ENCODE results near the gene CPLX4.

The CPLX4 gene, protein sequence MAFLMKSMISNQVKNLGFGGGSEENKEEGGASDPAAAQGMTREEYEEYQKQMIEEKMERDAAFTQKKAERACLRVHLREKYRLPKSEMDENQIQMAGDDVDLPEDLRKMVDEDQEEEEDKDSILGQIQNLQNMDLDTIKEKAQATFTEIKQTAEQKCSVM

DNA sequence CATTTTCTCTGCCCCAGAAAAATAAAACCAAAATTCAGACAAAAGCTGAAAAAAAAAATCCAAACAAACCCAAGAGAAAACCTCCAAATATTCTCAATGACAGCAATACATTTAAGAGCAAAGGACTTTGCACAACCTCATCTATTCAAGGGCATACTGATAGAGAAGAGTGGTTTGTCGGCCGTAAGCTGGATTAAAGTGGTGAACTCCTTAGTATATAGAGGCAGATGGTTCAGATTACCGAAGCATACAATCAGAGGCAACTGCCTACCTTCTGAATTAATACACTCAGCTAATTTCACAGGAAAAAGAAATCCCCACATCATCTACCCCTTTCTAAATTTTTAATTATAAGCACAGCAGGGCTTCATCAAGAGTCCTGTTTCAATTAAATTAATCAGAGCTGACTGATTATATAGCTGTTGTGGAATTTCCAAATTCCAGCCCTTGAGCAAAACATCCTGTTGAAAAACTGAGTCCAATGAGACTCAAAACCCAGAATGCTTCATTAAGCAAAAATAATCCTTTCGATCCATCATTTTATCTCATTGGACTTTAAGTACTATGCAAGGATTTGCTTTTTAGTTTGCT, at the start of gene CPLX4:
CPLX4 (minus strand) TSS at position 190 of the 591 bp plus-strand sequence; CDS start at position 3, 187 bp downstream.
- H3K27ac Mint-ChIP-seq: no peak within 1 kb of the TSS
- H3K27me3 Mint-ChIP-seq: peaks cover 21% of the 10 kb centered on the region
- H3K36me3 Mint-ChIP-seq (ENCODE audit: low read depth): no peaks in the 10 kb centered on the region
- H3K4me1 Mint-ChIP-seq (ENCODE audit: low read depth): no peaks in the 10 kb centered on the region
- H3K4me3 Mint-ChIP-seq: no peak within 1 kb of the TSS
- no peaks in the 10 kb centered on the region for H3K9me3 Mint-ChIP-seq

DNA sequence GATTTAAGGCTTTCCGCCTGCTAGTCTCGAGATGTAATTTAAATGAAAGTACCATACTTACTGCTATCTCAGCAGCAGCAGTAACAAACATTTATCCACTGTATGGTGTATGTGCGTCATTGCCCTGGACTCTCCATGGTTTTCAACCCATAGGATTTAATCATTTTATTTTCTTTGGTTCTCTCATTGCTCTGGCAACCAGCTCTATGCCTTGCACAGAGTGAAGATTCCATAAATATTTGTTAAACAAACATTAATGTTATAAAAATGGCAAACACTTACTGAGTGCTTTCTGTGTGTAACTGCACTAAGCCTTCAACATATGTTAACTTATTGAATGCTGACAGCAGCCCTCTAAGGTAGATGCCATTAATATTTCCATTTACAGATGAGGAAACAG, 41.9 kb upstream of the CPLX4 start:
- Mint-ChIP-seq H3K4me1 (ENCODE audit: low read depth) (peaks cover 35% of the 10 kb centered on the region), H3K27me3 (peaks cover 11% of the 10 kb centered on the region), H3K27ac (no peak overlapping the region), H3K36me3 (ENCODE audit: low read depth) (peaks cover 20% of the 10 kb centered on the region), H3K9me3 (no peaks in the 10 kb centered on the region), H3K4me3 (peak overlapping the region; percentile 77)

DNA sequence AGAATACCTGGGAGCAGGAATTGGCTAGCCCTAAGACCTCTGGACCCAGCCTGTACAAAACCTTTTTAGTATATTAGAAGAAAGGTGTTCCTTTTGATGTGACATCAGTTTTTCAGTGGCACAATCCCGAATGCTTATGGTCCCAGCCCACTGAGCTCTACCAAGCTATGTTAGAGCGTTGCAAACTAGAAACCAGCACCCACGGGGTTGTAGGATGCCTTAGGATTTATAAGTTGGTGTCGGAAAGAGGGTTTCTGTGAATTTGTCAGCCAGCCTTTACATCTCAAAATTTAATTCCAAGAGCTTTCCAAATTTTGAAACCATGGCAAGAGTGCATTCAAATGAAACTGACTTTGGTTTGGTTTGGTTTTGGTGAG, 41.1 kb upstream of the CPLX4 start:
- H3K27me3 Mint-ChIP-seq: peaks cover 11% of the 10 kb centered on the region

DNA sequence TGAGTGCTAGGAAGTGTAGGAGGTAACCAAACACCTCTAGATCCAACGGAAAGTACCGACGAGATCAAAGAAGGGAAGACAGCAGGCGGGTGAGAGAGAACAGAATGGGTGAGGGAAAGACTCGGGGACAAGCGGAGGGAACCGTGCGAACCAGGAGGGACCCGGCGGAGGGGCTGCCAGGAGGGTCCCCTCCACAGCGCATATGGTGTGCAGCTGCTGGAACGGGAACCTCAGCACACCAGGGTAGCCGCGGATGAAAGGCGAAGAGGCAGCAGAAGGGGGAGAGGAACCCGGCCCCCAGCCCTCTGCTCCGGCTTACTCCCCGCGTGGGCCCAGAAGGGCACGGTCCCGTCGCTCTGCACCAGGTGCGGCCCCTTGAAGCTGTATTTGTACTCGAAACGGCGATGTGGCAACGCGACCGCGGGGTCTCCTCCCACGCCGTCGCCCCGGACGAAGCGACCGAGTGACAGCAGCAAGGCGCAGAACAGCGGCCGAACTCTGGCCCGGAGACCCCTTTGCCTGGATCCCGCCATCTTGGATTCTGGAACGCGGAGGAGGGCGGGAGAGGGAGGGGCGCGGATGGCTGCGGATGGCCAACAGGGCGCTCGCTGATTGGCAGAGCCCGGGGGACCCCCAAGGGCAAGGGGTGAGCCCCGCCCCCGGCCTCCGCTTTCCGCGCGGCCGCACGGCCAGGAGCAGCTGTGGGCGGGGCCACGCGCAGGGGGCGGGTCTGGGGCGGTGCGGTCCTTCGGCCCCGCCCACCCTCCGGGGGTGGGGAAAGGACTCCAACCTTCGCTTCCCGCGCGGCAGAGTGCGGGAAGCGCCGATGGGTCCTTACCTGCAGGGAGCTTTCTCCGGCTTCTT, 40.5 kb upstream of the CPLX4 start, which contains the start of gene LMAN1:
LMAN1 (minus strand) TSS at position 554 of the 864 bp plus-strand sequence; CDS start at position 533, 21 bp downstream.
- Mint-ChIP-seq H3K27ac (peak within 1 kb of the TSS; percentile 99), H3K4me3 (peak within 1 kb of the TSS; percentile 98), H3K36me3 (ENCODE audit: low read depth) (peaks cover 34% of the 10 kb centered on the region), H3K27me3 (peaks cover 5% of the 10 kb centered on the region), H3K9me3 (no peaks in the 10 kb centered on the region), H3K4me1 (ENCODE audit: low read depth) (peaks cover 45% of the 10 kb centered on the region)

More for the DNA sequence above, 41.1 kb upstream of the CPLX4 start:
- Mint-ChIP-seq H3K4me3 (peak overlapping the region; percentile 77), H3K4me1 (ENCODE audit: low read depth) (peaks cover 43% of the 10 kb centered on the region), H3K36me3 (ENCODE audit: low read depth) (peaks cover 28% of the 10 kb centered on the region), H3K27ac (peak overlapping the region; percentile 52), H3K9me3 (no peaks in the 10 kb centered on the region)

DNA sequence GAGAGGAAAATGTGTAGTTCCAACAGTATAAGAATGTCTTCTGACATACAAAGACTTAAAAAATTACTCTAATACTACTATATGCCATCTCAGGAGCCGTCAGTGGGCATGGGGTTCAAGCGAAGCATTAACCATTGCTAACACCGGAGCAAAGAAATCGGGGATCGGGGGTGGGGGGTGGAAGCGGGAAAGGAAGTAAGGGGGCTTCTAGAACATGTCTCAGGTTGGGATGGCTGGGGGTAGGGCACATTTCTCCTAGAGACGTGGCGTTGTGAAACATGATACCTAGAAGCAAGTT, 39.9 kb upstream of the CPLX4 start:
- H3K36me3 Mint-ChIP-seq (ENCODE audit: low read depth): peaks cover 37% of the 10 kb centered on the region
- no peaks in the 10 kb centered on the region for H3K9me3 Mint-ChIP-seq
- H3K4me1 Mint-ChIP-seq (ENCODE audit: low read depth): peaks cover 45% of the 10 kb centered on the region
- H3K4me3 Mint-ChIP-seq: peak overlapping the region; percentile 98
- peaks cover 2% of the 10 kb centered on the region for H3K27me3 Mint-ChIP-seq
- peak overlapping the region; percentile 99 for H3K27ac Mint-ChIP-seq

DNA sequence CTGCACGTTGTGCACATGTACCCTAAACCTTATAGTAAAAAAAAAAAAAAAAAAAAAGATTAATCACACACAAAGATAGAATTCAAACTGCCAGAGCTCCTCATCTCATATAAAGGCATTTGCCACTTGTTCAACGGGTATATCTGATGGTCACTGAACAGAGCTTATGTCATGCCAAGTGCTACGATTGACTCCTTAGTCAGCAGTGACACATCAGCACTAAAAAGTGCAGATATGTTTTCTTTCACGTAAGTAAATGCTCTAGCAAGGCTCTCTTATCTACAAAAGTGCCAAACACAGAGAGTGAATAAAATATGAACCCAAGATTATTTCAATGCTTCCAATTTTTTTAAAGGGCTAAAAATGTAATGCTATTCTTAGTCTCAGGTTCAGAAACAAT, 39.5 kb upstream of the CPLX4 start:
- H3K36me3 Mint-ChIP-seq (ENCODE audit: low read depth): peaks cover 42% of the 10 kb centered on the region
- H3K4me3 Mint-ChIP-seq: peak overlapping the region; percentile 98
- peak overlapping the region; percentile 99 for H3K27ac Mint-ChIP-seq
- peaks cover 45% of the 10 kb centered on the region for H3K4me1 Mint-ChIP-seq (ENCODE audit: low read depth)
- H3K27me3 Mint-ChIP-seq: no peaks in the 10 kb centered on the region
- H3K9me3 Mint-ChIP-seq: no peaks in the 10 kb centered on the region

DNA sequence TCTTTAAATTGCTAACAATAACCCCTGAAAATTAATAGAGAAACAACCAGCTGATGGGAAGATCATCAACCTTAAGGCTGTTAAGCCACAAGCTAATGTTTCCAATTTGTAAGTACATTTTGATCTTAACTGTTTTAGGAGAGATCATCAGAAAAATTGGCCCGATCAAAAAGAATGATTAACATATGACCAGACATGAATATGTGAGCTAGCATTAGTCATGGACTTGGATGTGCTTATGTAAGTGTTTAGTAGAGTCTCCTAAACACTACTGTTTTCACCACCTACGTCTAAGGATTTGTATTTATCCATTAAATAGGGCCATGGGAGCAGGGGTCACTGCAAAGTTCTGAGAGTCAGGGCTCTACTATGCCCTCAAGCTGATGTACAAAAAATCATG, 36.3 kb upstream of the CPLX4 start:
- no peak overlapping the region for H3K4me3 Mint-ChIP-seq

DNA sequence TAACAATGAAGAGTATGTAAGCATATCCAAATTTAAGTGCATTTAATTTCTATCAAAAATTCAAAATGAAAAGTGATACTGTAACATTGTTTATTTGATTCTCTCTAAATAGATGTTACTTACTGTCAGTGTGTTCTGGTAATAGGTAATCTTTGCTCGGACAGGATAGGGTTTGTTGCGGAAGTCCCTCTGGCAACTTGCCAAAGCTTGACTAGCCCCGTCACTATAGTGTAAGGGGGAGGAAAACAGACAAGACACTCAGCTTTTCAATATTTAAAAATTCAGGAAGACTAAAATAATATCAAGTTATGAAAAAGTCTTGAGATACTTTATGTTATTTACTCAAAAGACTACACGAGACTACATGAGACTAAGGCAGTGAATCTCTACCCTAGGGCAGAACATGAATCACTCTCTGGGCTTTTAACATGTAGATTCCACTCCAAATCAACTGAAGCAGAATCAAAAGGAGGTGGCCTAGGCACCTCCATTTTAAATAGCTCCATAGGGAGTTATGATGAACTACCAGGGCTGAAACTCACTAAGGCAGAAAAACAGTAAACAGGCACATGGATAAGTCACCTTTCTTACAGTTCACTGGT, 34.7 kb upstream of the CPLX4 start:
- Mint-ChIP-seq H3K27ac (no peak overlapping the region), H3K36me3 (ENCODE audit: low read depth) (peaks cover 83% of the 10 kb centered on the region), H3K9me3 (no peaks in the 10 kb centered on the region), H3K4me1 (ENCODE audit: low read depth) (peaks cover 45% of the 10 kb centered on the region), H3K27me3 (no peaks in the 10 kb centered on the region), H3K4me3 (no peak overlapping the region)

More for the DNA sequence above, 36.3 kb upstream of the CPLX4 start:
- H3K27me3 Mint-ChIP-seq: no peaks in the 10 kb centered on the region
- no peak overlapping the region for H3K27ac Mint-ChIP-seq
- peaks cover 68% of the 10 kb centered on the region for H3K36me3 Mint-ChIP-seq (ENCODE audit: low read depth)
- no peaks in the 10 kb centered on the region for H3K9me3 Mint-ChIP-seq
- H3K4me1 Mint-ChIP-seq (ENCODE audit: low read depth): peaks cover 41% of the 10 kb centered on the region

DNA sequence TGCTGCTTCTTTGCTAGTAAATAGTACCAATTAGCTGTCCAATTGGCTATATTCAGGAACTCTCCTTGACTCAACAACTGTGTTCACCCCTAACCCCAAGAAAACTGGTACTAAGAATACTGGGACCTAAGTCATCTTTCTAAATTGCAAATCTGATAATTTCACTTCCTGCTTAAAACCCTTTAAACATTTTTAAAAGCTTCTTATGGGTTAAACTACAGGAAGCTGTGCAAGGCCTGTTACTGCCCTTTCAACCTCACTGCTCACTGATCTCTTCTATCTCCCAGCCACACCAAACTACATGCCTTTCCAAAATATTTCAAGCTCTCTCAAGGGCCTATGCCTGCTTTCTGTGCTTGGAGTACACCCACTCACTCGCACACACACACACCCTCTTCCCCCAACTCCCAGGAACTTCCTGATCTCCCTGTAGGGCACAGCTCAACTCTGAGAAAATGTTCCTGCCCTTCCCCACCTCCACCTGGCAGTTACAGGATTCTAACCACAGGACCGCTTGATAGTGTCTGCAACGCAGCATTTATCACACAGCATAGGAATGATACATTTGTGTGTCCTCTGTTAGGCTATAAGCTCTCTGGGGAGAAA, 33.9 kb upstream of the CPLX4 start:
- H3K27ac Mint-ChIP-seq: peak overlapping the region; percentile 28
- H3K36me3 Mint-ChIP-seq (ENCODE audit: low read depth): peaks cover 86% of the 10 kb centered on the region

DNA sequence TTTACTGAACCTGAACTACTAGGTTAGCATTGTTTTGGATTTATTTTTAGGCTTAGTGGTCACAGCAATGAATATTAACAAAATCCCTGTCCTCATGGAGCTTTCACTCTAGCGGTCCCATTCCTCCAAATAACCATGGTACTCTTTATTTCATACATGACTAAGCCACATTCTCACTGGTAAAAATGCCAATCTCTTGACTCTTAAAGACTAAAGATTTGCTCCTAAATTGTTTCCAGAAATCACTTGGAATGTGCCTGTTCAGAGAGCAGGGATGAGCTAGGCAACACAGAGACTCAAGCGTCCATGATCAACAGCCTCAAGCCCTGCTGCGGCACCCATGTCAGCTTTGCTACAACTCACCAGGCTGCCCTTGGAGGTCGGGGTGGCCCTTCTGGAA, 27.1 kb upstream of the CPLX4 start:
- no peaks in the 10 kb centered on the region for H3K27me3 Mint-ChIP-seq
- no peak overlapping the region for H3K27ac Mint-ChIP-seq
- H3K36me3 Mint-ChIP-seq (ENCODE audit: low read depth): peaks cover 80% of the 10 kb centered on the region
- peaks cover 50% of the 10 kb centered on the region for H3K4me1 Mint-ChIP-seq (ENCODE audit: low read depth)
- H3K4me3 Mint-ChIP-seq: no peak overlapping the region
- H3K9me3 Mint-ChIP-seq: peaks cover 20% of the 10 kb centered on the region

More for the DNA sequence above, 33.9 kb upstream of the CPLX4 start:
- no peaks in the 10 kb centered on the region for H3K9me3 Mint-ChIP-seq
- no peaks in the 10 kb centered on the region for H3K27me3 Mint-ChIP-seq
- H3K4me1 Mint-ChIP-seq (ENCODE audit: low read depth): peaks cover 38% of the 10 kb centered on the region
- no peak overlapping the region for H3K4me3 Mint-ChIP-seq

DNA sequence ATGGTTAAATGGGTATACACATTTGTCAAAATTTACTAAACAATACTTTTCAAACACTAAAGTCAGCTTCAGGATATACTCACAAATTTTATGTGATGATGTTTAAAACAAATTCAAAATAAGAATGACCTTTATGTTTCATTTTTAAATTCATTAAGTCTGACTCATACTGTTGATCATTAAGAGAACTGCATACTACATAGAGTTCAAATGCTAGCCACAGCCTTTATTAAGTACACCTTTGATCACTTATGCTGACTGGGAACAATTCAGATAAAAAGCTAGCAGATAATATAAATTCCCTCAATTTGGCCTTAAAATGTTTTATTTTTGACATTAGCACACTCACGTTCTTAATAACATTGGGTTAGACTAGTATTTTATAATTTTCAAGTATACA, 26.5 kb upstream of the CPLX4 start:
- Mint-ChIP-seq H3K4me1 (ENCODE audit: low read depth) (peaks cover 55% of the 10 kb centered on the region), H3K27me3 (no peaks in the 10 kb centered on the region), H3K9me3 (peaks cover 20% of the 10 kb centered on the region), H3K36me3 (ENCODE audit: low read depth) (peaks cover 85% of the 10 kb centered on the region), H3K4me3 (no peak overlapping the region), H3K27ac (no peak overlapping the region)

DNA sequence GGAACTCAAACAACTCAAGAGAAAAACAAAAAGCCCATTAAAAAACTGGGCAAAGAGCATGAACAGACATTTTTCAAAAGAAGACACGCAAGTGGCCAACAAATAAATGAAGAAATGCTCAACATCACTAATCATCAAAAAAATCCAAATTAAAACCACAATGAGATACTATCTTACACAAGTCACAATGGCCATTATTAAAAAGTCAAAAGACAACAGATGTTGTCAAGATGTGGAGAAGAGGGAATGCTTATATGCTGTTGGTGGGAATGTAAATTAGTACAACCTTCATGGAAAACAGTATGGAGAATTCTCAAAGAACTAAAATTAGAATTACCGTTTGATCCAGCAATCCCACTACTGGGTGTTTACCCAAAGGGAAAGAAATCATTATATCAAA, 25.5 kb upstream of the CPLX4 start:
- peaks cover 20% of the 10 kb centered on the region for H3K9me3 Mint-ChIP-seq
- H3K4me3 Mint-ChIP-seq: no peak overlapping the region
- peaks cover 56% of the 10 kb centered on the region for H3K4me1 Mint-ChIP-seq (ENCODE audit: low read depth)
- H3K36me3 Mint-ChIP-seq (ENCODE audit: low read depth): peaks cover 87% of the 10 kb centered on the region
- no peaks in the 10 kb centered on the region for H3K27me3 Mint-ChIP-seq
- no peak overlapping the region for H3K27ac Mint-ChIP-seq

DNA sequence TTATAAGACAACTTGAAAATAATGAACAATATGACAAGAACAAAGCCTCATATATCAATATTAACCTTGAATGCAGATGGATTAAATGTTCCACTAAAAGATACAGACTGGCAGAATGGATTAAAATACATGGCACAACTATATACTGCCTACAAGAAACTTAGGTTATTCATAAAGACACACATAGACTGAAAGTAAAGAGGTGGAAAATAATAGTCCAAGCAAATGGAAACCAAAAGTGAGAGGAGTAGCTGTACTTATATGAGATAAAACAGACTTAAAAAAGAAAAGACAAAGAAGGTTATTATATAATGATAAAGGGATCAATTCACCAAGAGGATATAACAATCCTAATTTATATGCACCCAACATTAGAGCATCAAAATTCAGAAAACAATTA, 22.4 kb upstream of the CPLX4 start:
- H3K36me3 Mint-ChIP-seq (ENCODE audit: low read depth): peaks cover 98% of the 10 kb centered on the region
- H3K9me3 Mint-ChIP-seq: peaks cover 20% of the 10 kb centered on the region
- H3K4me1 Mint-ChIP-seq (ENCODE audit: low read depth): peaks cover 47% of the 10 kb centered on the region
- H3K4me3 Mint-ChIP-seq: peak overlapping the region; percentile 12
- H3K27me3 Mint-ChIP-seq: no peaks in the 10 kb centered on the region
- H3K27ac Mint-ChIP-seq: peak overlapping the region; percentile 80

DNA sequence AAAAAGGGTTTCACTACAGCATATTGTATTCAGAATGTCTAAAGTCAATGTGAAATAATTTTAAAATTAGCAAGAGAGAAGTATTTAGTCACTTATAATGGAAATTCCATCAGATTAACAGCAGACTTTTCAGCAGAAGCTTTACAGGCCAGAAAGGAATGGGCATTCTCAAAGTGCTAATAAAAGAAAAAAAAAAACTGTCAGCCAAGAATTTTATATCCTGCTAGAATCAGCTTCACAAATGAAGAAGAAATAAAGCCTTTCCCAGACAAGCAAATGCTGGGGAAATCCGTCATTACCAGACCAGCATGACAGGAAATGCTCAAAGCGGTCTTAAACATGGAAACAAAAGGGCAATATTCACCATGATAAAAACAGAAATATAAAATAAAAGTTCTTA, 21.9 kb upstream of the CPLX4 start:
- H3K4me1 Mint-ChIP-seq (ENCODE audit: low read depth): peaks cover 42% of the 10 kb centered on the region
- peaks cover 20% of the 10 kb centered on the region for H3K9me3 Mint-ChIP-seq
- no peak overlapping the region for H3K27ac Mint-ChIP-seq
- no peak overlapping the region for H3K4me3 Mint-ChIP-seq
- H3K36me3 Mint-ChIP-seq (ENCODE audit: low read depth): peaks cover 98% of the 10 kb centered on the region
- H3K27me3 Mint-ChIP-seq: no peaks in the 10 kb centered on the region

DNA sequence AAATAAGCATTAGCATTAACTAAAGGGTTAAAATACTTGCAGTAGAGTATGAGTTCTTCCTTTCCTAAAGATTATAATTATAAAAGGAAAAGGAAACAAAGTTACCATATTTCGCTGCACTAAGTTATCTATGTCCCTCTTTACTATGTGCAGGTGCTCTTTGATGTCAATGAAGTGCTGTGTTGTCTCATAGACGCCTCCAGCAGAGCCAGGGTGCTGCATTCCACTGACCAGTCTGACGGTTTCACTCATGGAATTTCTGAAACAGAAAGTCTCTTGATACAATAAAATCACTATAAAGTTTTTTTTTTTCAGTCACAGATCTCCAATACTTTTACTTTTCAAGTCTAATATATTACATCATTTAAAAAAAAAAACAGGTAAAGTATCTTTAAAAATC, 14.5 kb upstream of the CPLX4 start:
- H3K27me3 Mint-ChIP-seq: no peaks in the 10 kb centered on the region
- no peak overlapping the region for H3K4me3 Mint-ChIP-seq
- peaks cover 84% of the 10 kb centered on the region for H3K36me3 Mint-ChIP-seq (ENCODE audit: low read depth)
- no peaks in the 10 kb centered on the region for H3K9me3 Mint-ChIP-seq
- H3K27ac Mint-ChIP-seq: no peak overlapping the region
- H3K4me1 Mint-ChIP-seq (ENCODE audit: low read depth): no peaks in the 10 kb centered on the region
